ENCODE measurements around the gene ITPR2.

DNA sequence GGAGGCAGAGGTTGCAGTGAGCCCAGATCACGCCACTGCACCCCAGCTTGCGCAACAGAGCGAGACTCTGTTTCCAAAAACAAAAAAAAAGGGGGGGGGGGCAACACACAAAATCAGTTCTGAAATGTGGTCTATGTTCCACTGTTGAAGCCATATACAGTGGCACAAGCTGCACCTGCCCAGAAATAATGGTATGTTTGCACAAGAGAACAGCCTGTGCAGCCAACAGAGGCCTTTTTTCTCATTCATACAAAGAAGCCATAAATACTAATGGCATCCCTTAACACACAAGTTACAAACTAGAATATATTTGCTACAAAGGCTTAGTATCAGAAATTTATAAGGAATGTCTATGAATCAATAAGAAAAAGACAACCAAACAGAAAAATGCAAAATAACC, 37.1 kb downstream of the ITPR2 start:
- TF ChIP-seq NR3C1 (CRISPR knock-in tag; IDR thresholded peaks at IDR 0.05) = no peak
- no peak for TF ChIP-seq RXRA (CRISPR knock-in tag; IDR thresholded peaks at IDR 0.05)
- TF ChIP-seq, protein P1, sequence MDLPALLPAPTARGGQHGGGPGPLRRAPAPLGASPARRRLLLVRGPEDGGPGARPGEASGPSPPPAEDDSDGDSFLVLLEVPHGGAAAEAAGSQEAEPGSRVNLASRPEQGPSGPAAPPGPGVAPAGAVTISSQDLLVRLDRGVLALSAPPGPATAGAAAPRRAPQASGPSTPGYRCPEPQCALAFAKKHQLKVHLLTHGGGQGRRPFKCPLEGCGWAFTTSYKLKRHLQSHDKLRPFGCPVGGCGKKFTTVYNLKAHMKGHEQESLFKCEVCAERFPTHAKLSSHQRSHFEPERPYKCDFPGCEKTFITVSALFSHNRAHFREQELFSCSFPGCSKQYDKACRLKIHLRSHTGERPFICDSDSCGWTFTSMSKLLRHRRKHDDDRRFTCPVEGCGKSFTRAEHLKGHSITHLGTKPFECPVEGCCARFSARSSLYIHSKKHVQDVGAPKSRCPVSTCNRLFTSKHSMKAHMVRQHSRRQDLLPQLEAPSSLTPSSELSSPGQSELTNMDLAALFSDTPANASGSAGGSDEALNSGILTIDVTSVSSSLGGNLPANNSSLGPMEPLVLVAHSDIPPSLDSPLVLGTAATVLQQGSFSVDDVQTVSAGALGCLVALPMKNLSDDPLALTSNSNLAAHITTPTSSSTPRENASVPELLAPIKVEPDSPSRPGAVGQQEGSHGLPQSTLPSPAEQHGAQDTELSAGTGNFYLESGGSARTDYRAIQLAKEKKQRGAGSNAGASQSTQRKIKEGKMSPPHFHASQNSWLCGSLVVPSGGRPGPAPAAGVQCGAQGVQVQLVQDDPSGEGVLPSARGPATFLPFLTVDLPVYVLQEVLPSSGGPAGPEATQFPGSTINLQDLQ (CRISPR knock-in tag; IDR thresholded peaks at IDR 0.05) = no peak
- no peak for TF ChIP-seq BHLHE40 (IDR thresholded peaks at IDR 0.05; ENCODE audit: low read length)
- TF ChIP-seq ZNF263 (CRISPR knock-in tag; IDR thresholded peaks at IDR 0.05) = no peak
- TF ChIP-seq CC2D1A (CRISPR knock-in tag; IDR thresholded peaks at IDR 0.05) = no peak
- TF ChIP-seq, protein P2, sequence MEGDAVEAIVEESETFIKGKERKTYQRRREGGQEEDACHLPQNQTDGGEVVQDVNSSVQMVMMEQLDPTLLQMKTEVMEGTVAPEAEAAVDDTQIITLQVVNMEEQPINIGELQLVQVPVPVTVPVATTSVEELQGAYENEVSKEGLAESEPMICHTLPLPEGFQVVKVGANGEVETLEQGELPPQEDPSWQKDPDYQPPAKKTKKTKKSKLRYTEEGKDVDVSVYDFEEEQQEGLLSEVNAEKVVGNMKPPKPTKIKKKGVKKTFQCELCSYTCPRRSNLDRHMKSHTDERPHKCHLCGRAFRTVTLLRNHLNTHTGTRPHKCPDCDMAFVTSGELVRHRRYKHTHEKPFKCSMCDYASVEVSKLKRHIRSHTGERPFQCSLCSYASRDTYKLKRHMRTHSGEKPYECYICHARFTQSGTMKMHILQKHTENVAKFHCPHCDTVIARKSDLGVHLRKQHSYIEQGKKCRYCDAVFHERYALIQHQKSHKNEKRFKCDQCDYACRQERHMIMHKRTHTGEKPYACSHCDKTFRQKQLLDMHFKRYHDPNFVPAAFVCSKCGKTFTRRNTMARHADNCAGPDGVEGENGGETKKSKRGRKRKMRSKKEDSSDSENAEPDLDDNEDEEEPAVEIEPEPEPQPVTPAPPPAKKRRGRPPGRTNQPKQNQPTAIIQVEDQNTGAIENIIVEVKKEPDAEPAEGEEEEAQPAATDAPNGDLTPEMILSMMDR (CRISPR knock-in tag; IDR thresholded peaks at IDR 0.05) = no peak
- no peak for TF ChIP-seq MAF1 (CRISPR knock-in tag; IDR thresholded peaks at IDR 0.05; ENCODE audit: borderline replicate concordance)
- TF ChIP-seq TAF1 (CRISPR knock-in tag; IDR thresholded peaks at IDR 0.05) = no peak
